ENCODE data around the gene CEMIP.

Gene CEMIP

DNA sequence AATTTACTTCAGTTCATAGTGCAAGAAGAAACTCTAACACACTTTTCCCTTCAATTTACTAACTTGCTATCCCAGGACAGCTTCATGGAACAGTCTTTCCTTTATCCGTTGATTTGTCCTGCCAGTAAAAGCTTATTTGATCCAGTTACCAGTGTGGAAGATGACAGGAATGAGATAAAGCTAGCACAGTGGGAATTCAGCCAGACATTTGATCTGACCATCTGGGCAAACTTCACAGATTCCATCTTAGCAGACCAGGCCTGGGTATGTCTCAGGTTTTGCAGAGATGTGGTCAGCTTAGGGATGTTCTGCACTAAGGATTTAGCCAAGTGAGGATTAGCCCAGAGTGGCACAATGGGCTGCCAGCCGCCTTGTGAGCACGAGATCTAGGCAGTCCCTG lies 19.7 kb downstream of the CEMIP start:
- TF ChIP-seq, protein P1, sequence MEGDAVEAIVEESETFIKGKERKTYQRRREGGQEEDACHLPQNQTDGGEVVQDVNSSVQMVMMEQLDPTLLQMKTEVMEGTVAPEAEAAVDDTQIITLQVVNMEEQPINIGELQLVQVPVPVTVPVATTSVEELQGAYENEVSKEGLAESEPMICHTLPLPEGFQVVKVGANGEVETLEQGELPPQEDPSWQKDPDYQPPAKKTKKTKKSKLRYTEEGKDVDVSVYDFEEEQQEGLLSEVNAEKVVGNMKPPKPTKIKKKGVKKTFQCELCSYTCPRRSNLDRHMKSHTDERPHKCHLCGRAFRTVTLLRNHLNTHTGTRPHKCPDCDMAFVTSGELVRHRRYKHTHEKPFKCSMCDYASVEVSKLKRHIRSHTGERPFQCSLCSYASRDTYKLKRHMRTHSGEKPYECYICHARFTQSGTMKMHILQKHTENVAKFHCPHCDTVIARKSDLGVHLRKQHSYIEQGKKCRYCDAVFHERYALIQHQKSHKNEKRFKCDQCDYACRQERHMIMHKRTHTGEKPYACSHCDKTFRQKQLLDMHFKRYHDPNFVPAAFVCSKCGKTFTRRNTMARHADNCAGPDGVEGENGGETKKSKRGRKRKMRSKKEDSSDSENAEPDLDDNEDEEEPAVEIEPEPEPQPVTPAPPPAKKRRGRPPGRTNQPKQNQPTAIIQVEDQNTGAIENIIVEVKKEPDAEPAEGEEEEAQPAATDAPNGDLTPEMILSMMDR (IDR thresholded peaks at IDR 0.05; ENCODE audit: control extremely low read depth, extremely low read depth, low read depth, missing control alignments), result no peak
- CTCF ChIA-PET, result interaction anchor here (0.8 kb wide), 1 partner anchor 22 kb away, joined by 3 read pairs; no protein-coding TSS in a partner anchor
- no peak for DNase-seq (ENCODE audit: extremely low spot score)
- POLR2A ChIA-PET, result no interaction called here

- POLR2A ChIA-PET, result no interaction called here
- TF ChIP-seq, protein P1 (IDR thresholded peaks at IDR 0.05; ENCODE audit: control extremely low read depth, extremely low read depth, low read depth, missing control alignments), result no peak
- CTCF ChIA-PET, result interaction anchor here (1.7 to 1.8 kb wide), 2 partner anchors 23 to 24 kb away, joined by 4 read pairs; no protein-coding TSS in a partner anchor
- DNase-seq (ENCODE audit: extremely low spot score), result no peak
Measured at GRCh38 chr15:80800067-80800466, 20.9 kb downstream of the CEMIP start.

GRCh38 chr15:80801891-80802680 lies 22.9 kb downstream of the CEMIP start:
- CTCF ChIA-PET, result interaction anchor here (1.2 to 1.6 kb wide), 2 partner anchors 26 to 168 kb away, joined by 4 to 5 read pairs; no protein-coding TSS in a partner anchor

GRCh38 chr15:80803580-80804525 lies 24.7 kb downstream of the CEMIP start:
- no peak for DNase-seq (ENCODE audit: extremely low spot score)
- POLR2A ChIA-PET, result no interaction called here
- CTCF ChIA-PET, result interaction anchor here (1.0 to 1.6 kb wide), 3 partner anchors 10 to 166 kb away, joined by 3 to 5 read pairs (median 4); no protein-coding TSS in a partner anchor
- TF ChIP-seq, protein P1 (IDR thresholded peaks at IDR 0.05; ENCODE audit: control extremely low read depth, extremely low read depth, low read depth, missing control alignments), result no peak

More at GRCh38 chr15:80801891-80802680, 22.9 kb downstream of the CEMIP start:
- POLR2A ChIA-PET, result no interaction called here
- TF ChIP-seq, protein P1 (IDR thresholded peaks at IDR 0.05; ENCODE audit: control extremely low read depth, extremely low read depth, low read depth, missing control alignments), result no peak
- DNase-seq (ENCODE audit: extremely low spot score), result no peak

DNA sequence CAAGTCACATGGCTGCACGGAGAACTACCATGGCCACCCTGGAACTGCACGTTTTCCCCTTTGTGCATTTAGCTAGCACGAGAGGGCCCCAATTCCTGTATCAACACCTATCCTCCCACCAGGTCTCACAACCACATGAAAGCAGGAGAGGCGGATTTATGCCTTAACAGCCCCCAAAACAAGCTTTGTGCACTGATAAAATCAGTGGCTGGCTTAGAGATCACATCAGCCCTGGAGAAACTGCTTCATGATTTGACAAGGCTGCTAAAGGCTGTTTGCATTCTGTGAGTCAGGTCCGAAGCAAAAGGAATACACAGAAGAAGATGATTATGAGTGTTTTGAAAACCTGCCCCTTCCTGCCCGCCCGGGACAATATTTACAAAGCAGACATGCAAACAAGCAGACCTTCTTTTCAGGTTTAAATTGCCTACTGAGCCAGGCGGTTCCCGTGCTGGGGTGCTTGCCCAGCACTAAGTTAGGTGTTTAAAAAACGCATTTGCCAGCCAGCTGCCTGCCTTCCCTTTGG lies 25.9 kb downstream of the CEMIP start:
- DNase-seq (ENCODE audit: extremely low spot score), result no peak
- ChIA-PET CTCF (interaction anchor here (0.9 to 1.8 kb wide), 2 partner anchors 12 to 27 kb away, joined by 3 to 4 read pairs; no protein-coding TSS in a partner anchor), POLR2A (no interaction called here)
- TF ChIP-seq, protein P1 (IDR thresholded peaks at IDR 0.05; ENCODE audit: control extremely low read depth, extremely low read depth, low read depth, missing control alignments), result no peak

Measured in GM10248 (cell line).